Measurements from ENCODE around the gene IFNAR2.

The IFNAR2 gene

DNA sequence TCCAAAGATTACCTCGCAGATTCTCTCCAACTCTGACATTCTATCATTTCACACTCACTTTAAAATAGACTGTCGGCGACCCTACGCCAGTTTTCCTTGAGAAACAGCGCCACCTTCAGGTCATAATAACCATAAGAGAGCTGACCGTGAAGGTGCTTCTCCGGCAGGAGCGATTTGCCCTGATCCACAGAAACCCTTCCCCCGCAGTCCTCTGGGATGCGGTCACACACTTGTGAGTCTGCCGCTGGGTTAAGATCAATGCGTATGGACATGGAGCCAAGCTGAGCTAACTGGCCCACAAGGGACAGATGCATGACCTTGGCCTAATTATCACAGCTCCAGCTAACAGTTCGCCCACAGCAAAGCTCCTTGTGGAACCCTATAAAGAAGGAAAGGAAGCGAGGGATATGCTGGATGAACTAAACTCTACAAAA is 32.8 kb upstream of the IFNAR2 start (continued):
- TF ChIP-seq, protein P1, sequence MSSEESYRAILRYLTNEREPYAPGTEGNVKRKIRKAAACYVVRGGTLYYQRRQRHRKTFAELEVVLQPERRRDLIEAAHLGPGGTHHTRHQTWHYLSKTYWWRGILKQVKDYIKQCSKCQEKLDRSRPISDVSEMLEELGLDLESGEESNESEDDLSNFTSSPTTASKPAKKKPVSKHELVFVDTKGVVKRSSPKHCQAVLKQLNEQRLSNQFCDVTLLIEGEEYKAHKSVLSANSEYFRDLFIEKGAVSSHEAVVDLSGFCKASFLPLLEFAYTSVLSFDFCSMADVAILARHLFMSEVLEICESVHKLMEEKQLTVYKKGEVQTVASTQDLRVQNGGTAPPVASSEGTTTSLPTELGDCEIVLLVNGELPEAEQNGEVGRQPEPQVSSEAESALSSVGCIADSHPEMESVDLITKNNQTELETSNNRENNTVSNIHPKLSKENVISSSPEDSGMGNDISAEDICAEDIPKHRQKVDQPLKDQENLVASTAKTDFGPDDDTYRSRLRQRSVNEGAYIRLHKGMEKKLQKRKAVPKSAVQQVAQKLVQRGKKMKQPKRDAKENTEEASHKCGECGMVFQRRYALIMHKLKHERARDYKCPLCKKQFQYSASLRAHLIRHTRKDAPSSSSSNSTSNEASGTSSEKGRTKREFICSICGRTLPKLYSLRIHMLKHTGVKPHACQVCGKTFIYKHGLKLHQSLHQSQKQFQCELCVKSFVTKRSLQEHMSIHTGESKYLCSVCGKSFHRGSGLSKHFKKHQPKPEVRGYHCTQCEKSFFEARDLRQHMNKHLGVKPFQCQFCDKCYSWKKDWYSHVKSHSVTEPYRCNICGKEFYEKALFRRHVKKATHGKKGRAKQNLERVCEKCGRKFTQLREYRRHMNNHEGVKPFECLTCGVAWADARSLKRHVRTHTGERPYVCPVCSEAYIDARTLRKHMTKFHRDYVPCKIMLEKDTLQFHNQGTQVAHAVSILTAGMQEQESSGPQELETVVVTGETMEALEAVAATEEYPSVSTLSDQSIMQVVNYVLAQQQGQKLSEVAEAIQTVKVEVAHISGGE (tag by site-specific recombination; conservative IDR thresholded peaks at IDR 0.05; ENCODE audit: low read depth): no peak
- TF ChIP-seq GLI2 (tag by site-specific recombination; IDR thresholded peaks at IDR 0.05; ENCODE audit: borderline replicate concordance, low read depth) (no peak), IKZF3 (tag by site-specific recombination; IDR thresholded peaks at IDR 0.05) (peak; percentile 75), ZNF768 (tag by site-specific recombination; IDR thresholded peaks at IDR 0.05) (no peak), ZNF423 (tag by site-specific recombination; IDR thresholded peaks at IDR 0.05) (no peak), ZNF366 (tag by site-specific recombination; conservative IDR thresholded peaks at IDR 0.05) (peak; percentile 66), ZNF596 (tag by site-specific recombination; IDR thresholded peaks at IDR 0.05) (no peak), ZNF629 (tag by site-specific recombination; IDR thresholded peaks at IDR 0.05) (0 out of 2 replicates have a peak, but pooled peaks have one; percentile 10), ZNF214 (tag by site-specific recombination; IDR thresholded peaks at IDR 0.05; ENCODE audit: borderline replicate concordance) (no peak), ZNF248 (tag by site-specific recombination; IDR thresholded peaks at IDR 0.05) (no peak), ZNF24 (tag by site-specific recombination; IDR thresholded peaks at IDR 0.05) (0 out of 2 replicates have a peak, but pooled peaks have one; percentile 36)
- TF ChIP-seq, protein P2, sequence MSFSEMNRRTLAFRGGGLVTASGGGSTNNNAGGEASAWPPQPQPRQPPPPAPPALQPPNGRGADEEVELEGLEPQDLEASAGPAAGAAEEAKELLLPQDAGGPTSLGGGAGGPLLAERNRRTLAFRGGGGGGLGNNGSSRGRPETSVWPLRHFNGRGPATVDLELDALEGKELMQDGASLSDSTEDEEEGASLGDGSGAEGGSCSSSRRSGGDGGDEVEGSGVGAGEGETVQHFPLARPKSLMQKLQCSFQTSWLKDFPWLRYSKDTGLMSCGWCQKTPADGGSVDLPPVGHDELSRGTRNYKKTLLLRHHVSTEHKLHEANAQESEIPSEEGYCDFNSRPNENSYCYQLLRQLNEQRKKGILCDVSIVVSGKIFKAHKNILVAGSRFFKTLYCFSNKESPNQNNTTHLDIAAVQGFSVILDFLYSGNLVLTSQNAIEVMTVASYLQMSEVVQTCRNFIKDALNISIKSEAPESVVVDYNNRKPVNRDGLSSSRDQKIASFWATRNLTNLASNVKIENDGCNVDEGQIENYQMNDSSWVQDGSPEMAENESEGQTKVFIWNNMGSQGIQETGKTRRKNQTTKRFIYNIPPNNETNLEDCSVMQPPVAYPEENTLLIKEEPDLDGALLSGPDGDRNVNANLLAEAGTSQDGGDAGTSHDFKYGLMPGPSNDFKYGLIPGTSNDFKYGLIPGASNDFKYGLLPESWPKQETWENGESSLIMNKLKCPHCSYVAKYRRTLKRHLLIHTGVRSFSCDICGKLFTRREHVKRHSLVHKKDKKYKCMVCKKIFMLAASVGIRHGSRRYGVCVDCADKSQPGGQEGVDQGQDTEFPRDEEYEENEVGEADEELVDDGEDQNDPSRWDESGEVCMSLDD (tag by site-specific recombination; IDR thresholded peaks at IDR 0.05): no peak

DNA sequence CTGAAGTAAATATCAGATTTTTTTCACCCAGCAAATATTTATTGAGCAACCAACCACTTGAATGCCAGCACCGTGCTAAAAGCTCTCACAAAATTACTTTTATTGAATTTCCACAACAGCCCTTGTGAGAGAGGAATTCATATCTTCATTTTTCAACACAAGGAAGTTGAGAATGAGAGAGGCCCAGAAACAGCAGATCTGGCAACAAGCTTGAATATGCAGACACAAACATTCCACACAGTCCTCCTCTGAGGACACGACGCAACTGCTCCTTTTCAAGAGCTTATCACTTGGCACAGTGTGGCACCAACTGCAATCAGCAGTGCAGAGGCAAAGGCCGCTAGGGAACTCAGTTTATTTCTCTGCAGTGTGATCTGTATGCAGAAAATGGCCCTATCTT is 32.2 kb upstream of the IFNAR2 start:
- H3K4me3 ChIP-seq (ENCODE audit: low read depth, low read length): no peak overlapping the region
- no peaks in the 10 kb centered on the region for H3K4me1 ChIP-seq (ENCODE audit: control insufficient read depth, insufficient read depth, low read length)
- H3K27ac ChIP-seq (ENCODE audit: extremely low read depth, low read depth, low read length): no peak overlapping the region
- TF ChIP-seq, protein P3, sequence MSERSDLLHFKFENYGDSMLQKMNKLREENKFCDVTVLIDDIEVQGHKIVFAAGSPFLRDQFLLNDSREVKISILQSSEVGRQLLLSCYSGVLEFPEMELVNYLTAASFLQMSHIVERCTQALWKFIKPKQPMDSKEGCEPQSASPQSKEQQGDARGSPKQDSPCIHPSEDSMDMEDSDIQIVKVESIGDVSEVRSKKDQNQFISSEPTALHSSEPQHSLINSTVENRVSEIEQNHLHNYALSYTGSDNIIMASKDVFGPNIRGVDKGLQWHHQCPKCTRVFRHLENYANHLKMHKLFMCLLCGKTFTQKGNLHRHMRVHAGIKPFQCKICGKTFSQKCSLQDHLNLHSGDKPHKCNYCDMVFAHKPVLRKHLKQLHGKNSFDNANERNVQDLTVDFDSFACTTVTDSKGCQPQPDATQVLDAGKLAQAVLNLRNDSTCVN (tag by site-specific recombination; optimal IDR thresholded peaks at IDR 0.05): no peak
- TF ChIP-seq ZNF146 (tag by site-specific recombination; IDR thresholded peaks at IDR 0.05): no peak
- H3K36me3 ChIP-seq (ENCODE audit: control insufficient read depth in 2 of 2, insufficient read depth in 1 of 2, low read length in 2 of 2): no peaks in the 10 kb centered on the region
- H3K9me3 ChIP-seq (ENCODE audit: control insufficient read depth, insufficient read depth, low read depth, low read length): no peaks in the 10 kb centered on the region
- CTCF ChIA-PET: interaction anchor here (0.5 to 4.2 kb wide), 65 partner anchors 11 to 699 kb away, joined by 3 to 60 read pairs (median 4); partner anchors contain the start of genes IFNAR1, OLIG2, PAXBP1 and TMEM50B
- POLR2A ChIA-PET: no interaction called here

DNA sequence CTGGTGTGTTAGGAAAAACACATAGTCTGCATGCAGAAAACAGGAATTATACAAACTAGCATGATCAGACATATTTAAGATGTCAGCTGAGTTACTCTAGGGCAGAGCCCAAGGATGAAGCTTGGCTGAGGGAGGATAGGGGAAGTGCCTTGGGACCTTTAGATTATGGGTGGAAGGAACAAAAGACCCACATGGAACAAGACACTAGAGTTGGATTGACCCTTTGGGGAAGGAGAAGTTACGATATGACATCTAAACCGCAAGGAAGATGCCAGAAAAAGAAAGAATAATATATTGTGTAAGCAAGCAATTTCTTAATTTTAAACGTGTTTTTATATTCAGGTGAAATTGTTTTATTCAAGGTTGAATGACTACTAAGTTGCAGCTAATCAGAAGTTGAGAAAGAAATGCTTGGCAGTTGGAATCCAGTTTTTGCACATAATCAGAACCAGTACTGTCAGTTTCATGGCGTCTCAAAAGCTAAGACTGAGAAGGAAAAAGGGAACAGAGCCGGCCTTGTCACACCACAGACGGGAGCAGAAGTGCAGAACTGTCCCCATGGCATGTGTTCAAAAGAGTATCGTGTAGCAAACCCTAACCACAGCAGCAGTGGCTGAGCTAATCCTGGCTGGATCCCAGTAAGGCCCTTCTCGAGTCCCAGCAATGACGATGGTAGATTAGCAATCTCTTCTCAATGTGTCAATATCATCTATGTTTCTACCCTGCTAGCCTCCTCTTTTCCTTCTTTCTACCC is 31.2 kb upstream of the IFNAR2 start:
- no peaks in the 10 kb centered on the region for H3K4me1 ChIP-seq (ENCODE audit: control insufficient read depth, insufficient read depth, low read length)
- no peak overlapping the region for H3K4me3 ChIP-seq (ENCODE audit: low read depth, low read length)
- ChIA-PET CTCF (interaction anchor here (0.6 to 4.2 kb wide), 21 partner anchors 9 to 759 kb away, joined by 3 to 60 read pairs (median 4); no protein-coding TSS in a partner anchor), POLR2A (no interaction called here)
- no peaks in the 10 kb centered on the region for H3K9me3 ChIP-seq (ENCODE audit: control insufficient read depth, insufficient read depth, low read depth, low read length)
- H3K27ac ChIP-seq (ENCODE audit: extremely low read depth, low read depth, low read length): no peak overlapping the region
- no peaks in the 10 kb centered on the region for H3K36me3 ChIP-seq (ENCODE audit: control insufficient read depth in 2 of 2, insufficient read depth in 1 of 2, low read length in 2 of 2)
- TF ChIP-seq ZNF416 (tag by site-specific recombination; IDR thresholded peaks at IDR 0.05) (no peak), OSR2 (tag by site-specific recombination; IDR thresholded peaks at IDR 0.05) (peak; percentile 78)
- TF ChIP-seq, protein P4, sequence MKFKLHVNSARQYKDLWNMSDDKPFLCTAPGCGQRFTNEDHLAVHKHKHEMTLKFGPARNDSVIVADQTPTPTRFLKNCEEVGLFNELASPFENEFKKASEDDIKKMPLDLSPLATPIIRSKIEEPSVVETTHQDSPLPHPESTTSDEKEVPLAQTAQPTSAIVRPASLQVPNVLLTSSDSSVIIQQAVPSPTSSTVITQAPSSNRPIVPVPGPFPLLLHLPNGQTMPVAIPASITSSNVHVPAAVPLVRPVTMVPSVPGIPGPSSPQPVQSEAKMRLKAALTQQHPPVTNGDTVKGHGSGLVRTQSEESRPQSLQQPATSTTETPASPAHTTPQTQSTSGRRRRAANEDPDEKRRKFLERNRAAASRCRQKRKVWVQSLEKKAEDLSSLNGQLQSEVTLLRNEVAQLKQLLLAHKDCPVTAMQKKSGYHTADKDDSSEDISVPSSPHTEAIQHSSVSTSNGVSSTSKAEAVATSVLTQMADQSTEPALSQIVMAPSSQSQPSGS (tag by site-specific recombination; IDR thresholded peaks at IDR 0.05; ENCODE audit: low read depth): no peak
